HCT116 (cell line): ENCODE measurements around the gene ZNF333.

Experiments
- CTCF ChIP-seq, 3 experiments: fragments of 200-600 bp in 1 of 3; sonication (generic) in 1 of 3; IDR thresholded peaks in 2 of 3; conservative IDR thresholded peaks in 1 of 3; 2 replicates each; pipeline ENCODE4 v1.5.1; 2012 to 2017; ENCODE audit warnings: low read depth in 2 of 3, low read length in 2 of 3, antibody characterized with exemption in 1 of 3, borderline replicate concordance in 1 of 3, control low read depth in 1 of 3, mild to moderate bottlenecking in 1 of 3, mixed read lengths in 1 of 3, mixed run types in 1 of 3, moderate library complexity in 1 of 3; ENCODE audit not compliant: insufficient read depth in 1 of 3
- EGR1 ChIP-seq: IDR thresholded peaks from 2 replicates; pipeline ENCODE4 v1.6.1; 2012; ENCODE audit warnings: low read depth
- ELF1 ChIP-seq: IDR thresholded peaks from 2 replicates; pipeline ENCODE4 v1.6.1; 2012; ENCODE audit warnings: low read depth, borderline replicate concordance
- EZH2 ChIP-seq: fragments of 200-600 bp; sonication (generic); IDR thresholded peaks from 2 replicates; pipeline ENCODE4 v1.6.1; 2017; ENCODE audit warnings: antibody characterized with exemption, mixed run types
- FOSL1 ChIP-seq: IDR thresholded peaks from 2 replicates; pipeline ENCODE4 v1.6.1; 2012; ENCODE audit warnings: low read depth
- JUND ChIP-seq: IDR thresholded peaks from 2 replicates; pipeline ENCODE4 v1.6.1; 2012
- MAX ChIP-seq: IDR thresholded peaks from 2 replicates; pipeline ENCODE4 v1.6.1; 2012
- POLR2A ChIP-seq: IDR thresholded peaks from 2 replicates; pipeline ENCODE4 v1.7.0; 2011; ENCODE audit warnings: borderline replicate concordance; ENCODE audit not compliant: insufficient read depth, insufficient read length; ENCODE audit errors: extremely low read depth
- ZNF274 ChIP-seq: fragments of 200-500 bp; sonication (Bioruptor generic); IDR thresholded peaks from 2 replicates; pipeline ENCODE4 v1.6.1; 2014; ENCODE audit warnings: mild to moderate bottlenecking, low read depth, low read length, inconsistent platforms

GRCh38 chr19:14732510-14732909 is 42.7 kb downstream of the ZNF333 start:
- TF ChIP-seq MAX (no peak), ELF1 (no peak), CTCF (IDR thresholded peaks at IDR 0.05 in 2 of 3, conservative IDR thresholded peaks at IDR 0.05 in 1 of 3; ENCODE audit: borderline replicate concordance in 1 of 3, insufficient read depth in 1 of 3, low read depth in 2 of 3, low read length in 2 of 3) (no peak), EGR1 (no peak), ZNF274 (no peak), JUND (no peak), EZH2 (no peak), POLR2A (no peak), FOSL1 (no peak)
